Esophagus squamous epithelium (tissue), 5 donors: ENCODE measurements around the gene GAK. TPM values are rescaled to one million over a fixed set of nuclear protein-coding genes. Genes with fewer than 3 reads are reported as not detected.

Experiments
- DNase-seq: peaks from one replicate; lab custom pipeline; 2025; lab: John Stamatoyannopoulos, UW
- H3K27ac ChIP-seq, 4 donors: fragments of 200-600 bp; sonication (generic); one replicate each; pipeline ENCODE4 v1.5.1; 2016 to 2019; ENCODE audit warnings: mild to moderate bottlenecking in 1 of 4
- H3K27me3 ChIP-seq, 4 donors: fragments of 200-600 bp; sonication (generic); 1 replicate in 3 of 4; 2 replicates in 1 of 4; pipeline versions ENCODE4 v1.5.1 to v1.6.0; 2017 to 2021; ENCODE audit warnings: antibody characterized with exemption in 1 of 4
- H3K36me3 ChIP-seq, 3 donors: fragments of 200-600 bp; sonication (generic); one replicate each; pipeline ENCODE4 v1.5.1; 2016 to 2019
- H3K4me1 ChIP-seq, 3 donors: fragments of 200-600 bp; sonication (generic); one replicate each; pipeline ENCODE4 v1.5.1; 2017 to 2019
- H3K4me3 ChIP-seq, 4 donors: fragments of 200-600 bp; sonication (generic); 1 replicate in 3 of 4; 2 replicates in 1 of 4; pipeline ENCODE4 v1.5.1; 2016 to 2019; ENCODE audit warnings: mild to moderate bottlenecking in 2 of 4, moderate library complexity in 1 of 4
- H3K9me3 ChIP-seq, 3 donors: fragments of 200-600 bp; sonication (generic); one replicate each; pipeline ENCODE4 v1.5.1; 2016 to 2019
- POLR2A ChIP-seq, 4 donors: fragments of 450-650 bp; IDR thresholded peaks; one replicate each; pipeline ENCODE4 v1.6.1; 2017; ENCODE audit warnings: antibody characterized with exemption in 4 of 4, mild to moderate bottlenecking in 4 of 4, moderate library complexity in 3 of 4
- WGBS, 2 donors: methylation state at CpG; one replicate each; pipeline ENCODE4 v1.1.5; 2018; 5-methylcytosine and 5-hydroxymethylcytosine counted together
- intact Hi-C: fragments of 100-400 bp; cut with DNase I; formaldehyde crosslinking; loops from one replicate; pipeline ENCODE4 v1.15.0; 2022
- total RNA-seq, 4 donors: library from RNA; depleted of rRNA; stranded (reverse); fragments of >200 nt; gene quantifications; one replicate each; pipeline ENCODE4 v1.1.0, GENCODE V29; 2016
- TF ChIP-seq, protein P1 (sequence below), 6 experiments: fragments of 450-650 bp in 4 of 6; fragments of 200-600 bp in 2 of 6; sonication (generic) in 2 of 6; IDR thresholded peaks; one replicate each; pipeline ENCODE4 v1.5.1; 2016 to 2019; ENCODE audit warnings: antibody characterized with exemption in 6 of 6, mild to moderate bottlenecking in 4 of 6, moderate library complexity in 4 of 6
- donor health status: DM: yes; HTN: yes; CAD: no.

GAK gene
- total RNA-seq, 4 donors from 2014 or later, result 70.6 to 97.8 (median 80.7) TPM

DNA sequence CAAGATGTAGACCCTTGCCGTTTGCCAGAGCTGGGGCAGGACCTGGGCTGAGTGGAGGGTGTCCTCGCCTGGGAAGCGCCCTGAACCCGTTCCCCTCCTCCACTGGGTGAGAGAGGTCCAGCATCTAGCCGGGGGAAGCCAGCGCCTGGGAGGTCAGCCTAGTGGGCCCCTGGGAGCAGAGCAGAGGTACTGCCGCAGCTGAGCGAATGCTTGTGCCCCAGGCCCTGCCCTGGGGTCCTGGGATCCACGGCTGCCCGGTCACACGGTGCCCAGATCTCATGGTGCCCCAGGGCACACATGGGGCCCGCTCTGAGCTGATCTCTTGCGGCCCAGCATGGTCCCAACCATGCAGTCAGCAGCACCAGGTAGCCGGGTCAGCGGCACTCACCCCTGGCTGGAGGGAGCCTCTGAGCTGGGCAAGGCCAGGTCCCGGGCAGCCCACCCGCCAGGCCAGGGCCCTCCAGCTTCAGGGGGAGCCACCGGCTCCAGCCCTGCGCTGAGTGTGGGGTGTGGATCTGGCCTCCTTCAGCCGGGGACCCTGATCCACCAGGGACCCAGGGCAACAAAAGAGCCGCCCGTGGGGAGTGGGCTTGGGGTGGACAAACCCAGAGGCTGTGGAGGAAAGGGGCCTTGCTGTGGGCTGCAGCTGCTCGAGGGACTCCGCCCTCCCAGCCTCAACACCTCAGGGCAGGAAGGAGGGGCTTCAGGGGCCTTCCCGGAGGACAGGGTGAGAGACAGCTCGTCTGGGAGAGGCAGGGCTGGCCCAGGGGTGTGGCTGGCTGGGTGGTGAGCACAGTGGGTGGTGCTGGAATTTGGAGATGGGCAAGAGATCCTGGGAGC, 102.1 kb downstream of the GAK start:
- H3K27me3 ChIP-seq, result peaks cover 11 to 74% (median 15%) of the 10 kb centered on the region in 4 donors
- no peak for TF ChIP-seq POLR2A (IDR thresholded peaks at IDR 0.05)
- TF ChIP-seq, protein P1, sequence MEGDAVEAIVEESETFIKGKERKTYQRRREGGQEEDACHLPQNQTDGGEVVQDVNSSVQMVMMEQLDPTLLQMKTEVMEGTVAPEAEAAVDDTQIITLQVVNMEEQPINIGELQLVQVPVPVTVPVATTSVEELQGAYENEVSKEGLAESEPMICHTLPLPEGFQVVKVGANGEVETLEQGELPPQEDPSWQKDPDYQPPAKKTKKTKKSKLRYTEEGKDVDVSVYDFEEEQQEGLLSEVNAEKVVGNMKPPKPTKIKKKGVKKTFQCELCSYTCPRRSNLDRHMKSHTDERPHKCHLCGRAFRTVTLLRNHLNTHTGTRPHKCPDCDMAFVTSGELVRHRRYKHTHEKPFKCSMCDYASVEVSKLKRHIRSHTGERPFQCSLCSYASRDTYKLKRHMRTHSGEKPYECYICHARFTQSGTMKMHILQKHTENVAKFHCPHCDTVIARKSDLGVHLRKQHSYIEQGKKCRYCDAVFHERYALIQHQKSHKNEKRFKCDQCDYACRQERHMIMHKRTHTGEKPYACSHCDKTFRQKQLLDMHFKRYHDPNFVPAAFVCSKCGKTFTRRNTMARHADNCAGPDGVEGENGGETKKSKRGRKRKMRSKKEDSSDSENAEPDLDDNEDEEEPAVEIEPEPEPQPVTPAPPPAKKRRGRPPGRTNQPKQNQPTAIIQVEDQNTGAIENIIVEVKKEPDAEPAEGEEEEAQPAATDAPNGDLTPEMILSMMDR (IDR thresholded peaks at IDR 0.05), result no peak
- DNase-seq, result no peak
- H3K9me3 ChIP-seq, result peaks cover 0 to 12% (median 5%) of the 10 kb centered on the region in 3 donors
- H3K27ac ChIP-seq, result no peak overlapping the region
- 17 to 52% methylated on average over 1 to 10 of the region's 26 CpGs for WGBS, 2 donors
- intact Hi-C loops, result no loop called here
- no peak overlapping the region for H3K4me3 ChIP-seq
- H3K36me3 ChIP-seq, result no peaks in the 10 kb centered on the region
- peaks cover 4 to 20% (median 18%) of the 10 kb centered on the region in 3 donors for H3K4me1 ChIP-seq

DNA sequence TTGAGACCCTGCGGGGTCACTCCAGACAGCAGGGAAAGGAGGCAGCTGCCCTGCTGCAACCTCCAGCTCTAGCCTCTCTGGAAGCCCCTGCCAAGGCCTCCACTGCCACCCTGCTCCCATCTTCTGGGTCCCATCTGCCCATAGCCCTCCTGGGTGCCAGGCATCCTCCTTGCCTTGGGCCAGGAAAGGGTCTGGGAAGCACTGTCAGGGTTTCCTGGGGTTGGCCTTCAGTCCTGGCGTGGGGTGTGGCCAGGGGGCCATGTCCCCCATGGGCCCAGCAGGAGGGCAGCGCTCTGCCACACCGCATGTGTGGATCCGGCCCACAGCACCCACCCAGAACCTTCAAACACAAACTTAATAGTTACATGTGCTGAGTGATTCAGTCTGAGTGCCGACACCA, 102.8 kb downstream of the GAK start:
- Histone ChIP-seq H3K9me3 (peaks cover 0 to 12% (median 5%) of the 10 kb centered on the region in 3 donors), H3K27me3 (peaks cover 14 to 81% (median 20%) of the 10 kb centered on the region in 4 donors), H3K36me3 (no peaks in the 10 kb centered on the region), H3K4me3 (no peak overlapping the region), H3K4me1 (peaks cover 4 to 25% (median 19%) of the 10 kb centered on the region in 3 donors), H3K27ac (no peak overlapping the region)
- WGBS, 2 donors, result 74 to 75% methylated on average over 2 to 5 of the region's 6 CpGs
- no peak for TF ChIP-seq POLR2A (IDR thresholded peaks at IDR 0.05)
- TF ChIP-seq, protein P1 (IDR thresholded peaks at IDR 0.05), result no peak
- no peak for DNase-seq
- intact Hi-C loops, result no loop called here

GRCh38 chr4:828641-829271, 103.4 kb downstream of the GAK start:
- H3K27me3 ChIP-seq, result peaks cover 17 to 86% (median 25%) of the 10 kb centered on the region in 4 donors
- intact Hi-C loops, result no loop called here
- TF ChIP-seq, protein P1 (IDR thresholded peaks at IDR 0.05), result no peak
- no peak for TF ChIP-seq POLR2A (IDR thresholded peaks at IDR 0.05)

GRCh38 chr4:827209-828081, 104.7 kb downstream of the GAK start:
- Histone ChIP-seq H3K27ac (no peak overlapping the region), H3K9me3 (peaks cover 0 to 12% (median 5%) of the 10 kb centered on the region in 3 donors), H3K36me3 (no peaks in the 10 kb centered on the region), H3K4me3 (no peak overlapping the region), H3K4me1 (peaks cover 4 to 25% (median 19%) of the 10 kb centered on the region in 3 donors), H3K27me3 (peaks cover 17 to 94% (median 29%) of the 10 kb centered on the region in 4 donors)
- WGBS, 2 donors, result 53 to 64% methylated on average over 3 of the region's 20 CpGs
- TF ChIP-seq POLR2A (IDR thresholded peaks at IDR 0.05), result no peak
- TF ChIP-seq, protein P1 (IDR thresholded peaks at IDR 0.05), result no peak
- no peak for DNase-seq
- intact Hi-C loops, result no loop called here

More at GRCh38 chr4:828641-829271, 103.4 kb downstream of the GAK start:
- Histone ChIP-seq H3K27ac (no peak overlapping the region), H3K4me3 (no peak overlapping the region), H3K36me3 (no peaks in the 10 kb centered on the region), H3K4me1 (peaks cover 4 to 25% (median 19%) of the 10 kb centered on the region in 3 donors), H3K9me3 (peaks cover 0 to 12% (median 5%) of the 10 kb centered on the region in 3 donors)
- no peak for DNase-seq
- WGBS, 2 donors, result 23 to 39% methylated on average over 9 to 11 of the region's 16 CpGs
